Mesenchymal stem cell (in vitro differentiated cells and primary cell): Measurements from ENCODE around the gene CAPN10.

Source experiments
- DNase-seq: peaks from one replicate; pipeline ENCODE4 v3.0.0-alpha.2; 2013
- H2AFZ ChIP-seq: one replicate; pipeline ENCODE4 v1.6.1; 2013; ENCODE audit warnings: low read depth, mild to moderate bottlenecking, control low read depth, inconsistent platforms, low read length, moderate library complexity
- H2AK5ac ChIP-seq: 2 replicates; pipeline ENCODE4 v1.6.1; 2013; ENCODE audit warnings: low read length, moderate library complexity, mild to moderate bottlenecking, inconsistent platforms; ENCODE audit not compliant: severe bottlenecking
- H2BK120ac ChIP-seq: one replicate; pipeline ENCODE4 v1.6.1; 2013; ENCODE audit warnings: low read depth, mild to moderate bottlenecking, inconsistent platforms, low read length, moderate library complexity
- H2BK12ac ChIP-seq, 2 experiments: one replicate each; pipeline ENCODE4 v1.6.1; 2013; ENCODE audit warnings: inconsistent platforms in 2 of 2, low read length in 2 of 2, mild to moderate bottlenecking in 2 of 2, moderate library complexity in 2 of 2, control low read depth in 1 of 2
- H2BK15ac ChIP-seq: one replicate; pipeline ENCODE4 v1.6.1; 2013; ENCODE audit warnings: mild to moderate bottlenecking, low read depth, inconsistent platforms; ENCODE audit not compliant: poor library complexity, severe bottlenecking
- H2BK5ac ChIP-seq: 2 replicates; pipeline ENCODE4 v1.6.1; 2013; ENCODE audit warnings: low read depth, mild to moderate bottlenecking, low read length, control low read depth, inconsistent platforms; ENCODE audit not compliant: poor library complexity, severe bottlenecking
- H3K14ac ChIP-seq, 2 experiments: one replicate each; pipeline ENCODE4 v1.6.1; 2013; ENCODE audit warnings: inconsistent platforms in 2 of 2, low read length in 2 of 2, control low read depth in 1 of 2, mild to moderate bottlenecking in 1 of 2, moderate library complexity in 1 of 2
- H3K18ac ChIP-seq, 2 experiments: one replicate each; pipeline ENCODE4 v1.6.1; 2013; ENCODE audit warnings: inconsistent platforms in 2 of 2, low read length in 2 of 2, control low read depth in 1 of 2, low read depth in 1 of 2, mild to moderate bottlenecking in 1 of 2
- H3K23ac ChIP-seq, 2 experiments: one replicate each; pipeline ENCODE4 v1.6.1; 2013; ENCODE audit warnings: inconsistent platforms in 2 of 2, low read length in 2 of 2, mild to moderate bottlenecking in 2 of 2, moderate library complexity in 2 of 2, control low read depth in 1 of 2
- H3K27ac ChIP-seq: 2 replicates; pipeline ENCODE4 v1.5.1; 2013; ENCODE audit warnings: mild to moderate bottlenecking, moderate library complexity, low read length, control low read depth, inconsistent platforms; ENCODE audit not compliant: poor library complexity, severe bottlenecking
- H3K27me3 ChIP-seq, 2 experiments: 2 replicates each; pipeline versions ENCODE4 v1.6.1 to v1.7.0; 2013; ENCODE audit warnings: low read length in 2 of 2, mild to moderate bottlenecking in 2 of 2, moderate library complexity in 2 of 2, control low read depth in 1 of 2, inconsistent platforms in 1 of 2; ENCODE audit not compliant: control insufficient read depth in 1 of 2, insufficient read depth in 1 of 2
- H3K36me3 ChIP-seq, 2 experiments: 2 replicates each; pipeline versions ENCODE4 v1.6.1 to v1.7.0; 2013; ENCODE audit warnings: low read length in 2 of 2, control low read depth in 1 of 2, inconsistent platforms in 1 of 2, low read depth in 1 of 2, mild to moderate bottlenecking in 1 of 2; ENCODE audit not compliant: insufficient read depth in 2 of 2, control insufficient read depth in 1 of 2
- H3K4ac ChIP-seq, 2 experiments: one replicate each; pipeline ENCODE4 v1.6.1; 2013; ENCODE audit warnings: inconsistent platforms in 2 of 2, low read length in 2 of 2, mild to moderate bottlenecking in 2 of 2, moderate library complexity in 2 of 2, control low read depth in 1 of 2, low read depth in 1 of 2
- H3K4me1 ChIP-seq: 2 replicates; pipeline ENCODE4 v1.6.1; 2013; ENCODE audit warnings: low read depth, low read length, control low read depth; ENCODE audit not compliant: control insufficient read depth, insufficient read depth
- H3K4me2 ChIP-seq: 2 replicates; pipeline ENCODE4 v1.6.1; 2013; ENCODE audit warnings: low read length, mild to moderate bottlenecking, inconsistent platforms; ENCODE audit not compliant: poor library complexity, severe bottlenecking
- H3K4me3 ChIP-seq, 2 experiments: 2 replicates each; pipeline versions ENCODE4 v1.5.1 to v1.7.0; 2013; ENCODE audit warnings: low read length in 2 of 2, mild to moderate bottlenecking in 2 of 2, control low read depth in 1 of 2, low read depth in 1 of 2; ENCODE audit not compliant: insufficient read depth in 1 of 2
- H3K79me1 ChIP-seq: replicated peaks from 2 replicates; pipeline ENCODE4 v1.6.1; 2013; ENCODE audit warnings: mild to moderate bottlenecking, control low read depth, low read length, inconsistent platforms; ENCODE audit not compliant: poor library complexity, severe bottlenecking
- H3K9ac ChIP-seq: 2 replicates; pipeline ENCODE4 v1.7.0; 2013; ENCODE audit warnings: mild to moderate bottlenecking, low read length, moderate library complexity
- H3K9me3 ChIP-seq: 2 replicates; pipeline ENCODE4 v1.7.0; 2013; ENCODE audit warnings: mild to moderate bottlenecking, low read length; ENCODE audit not compliant: control insufficient read depth
- H4K8ac ChIP-seq: one replicate; pipeline ENCODE4 v1.6.1; 2013; ENCODE audit warnings: inconsistent platforms, mild to moderate bottlenecking, low read length, moderate library complexity
- H4K91ac ChIP-seq: one replicate; pipeline ENCODE4 v1.6.1; 2013; ENCODE audit warnings: mild to moderate bottlenecking, low read length, inconsistent platforms
- WGBS: methylation state at CpG from one replicate; pipeline ENCODE4 v1.1.7; 2013; ENCODE audit warnings: mixed read lengths; 5-methylcytosine and 5-hydroxymethylcytosine counted together

Gene CAPN10

GRCh38 chr2:240574386-240575100 lies 12.0 kb upstream of the CAPN10 start:
- Histone ChIP-seq H2BK15ac (no peak overlapping the region), H2BK120ac (no peak overlapping the region), H3K23ac (no peak overlapping the region), H3K9ac (no peak overlapping the region), H4K91ac (peak overlapping the region; percentile 34), H3K14ac (no peak overlapping the region), H3K4me1 (peaks cover 30% of the 10 kb centered on the region), H3K36me3 (peaks cover 49 to 85% of the 10 kb centered on the region in 2 experiments), H3K9me3 (no peaks in the 10 kb centered on the region), H3K4ac (no peak overlapping the region), H2AFZ (no peak overlapping the region), H3K27ac (no peak overlapping the region), H2BK12ac (no peak overlapping the region), H4K8ac (no peak overlapping the region), H3K4me2 (no peak overlapping the region), H3K27me3 (no peaks in the 10 kb centered on the region), H3K18ac (no peak overlapping the region), H3K4me3 (no peak overlapping the region), H2AK5ac (no peak overlapping the region), H2BK5ac (no peak overlapping the region), H3K79me1 (peaks cover 69% of the 10 kb centered on the region)
- WGBS = 89% methylated on average over 21 of the region's 21 CpGs
- DNase-seq = no peak

- Histone ChIP-seq H3K4me3 (no peak overlapping the region), H3K4ac (no peak overlapping the region), H3K4me1 (peaks cover 30% of the 10 kb centered on the region), H3K23ac (no peak overlapping the region), H2BK12ac (no peak overlapping the region), H3K9me3 (no peaks in the 10 kb centered on the region), H3K27me3 (no peaks in the 10 kb centered on the region), H3K36me3 (peaks cover 49 to 80% of the 10 kb centered on the region in 2 experiments), H2AFZ (no peak overlapping the region), H2AK5ac (no peak overlapping the region), H2BK5ac (no peak overlapping the region), H2BK15ac (no peak overlapping the region), H3K9ac (no peak overlapping the region), H4K8ac (no peak overlapping the region), H3K79me1 (peaks cover 61% of the 10 kb centered on the region), H3K4me2 (no peak overlapping the region), H3K27ac (no peak overlapping the region), H3K18ac (no peak overlapping the region), H4K91ac (no peak overlapping the region), H2BK120ac (no peak overlapping the region), H3K14ac (no peak overlapping the region)
- no peak for DNase-seq
- WGBS = 94% methylated on average over 23 of the region's 23 CpGs
Observed at GRCh38 chr2:240575101-240575965, 11.2 kb upstream of the CAPN10 start.

- Histone ChIP-seq H4K8ac (no peak overlapping the region), H3K4me3 (no peak overlapping the region), H3K9ac (no peak overlapping the region), H3K79me1 (peaks cover 58% of the 10 kb centered on the region), H2AFZ (no peak overlapping the region), H3K18ac (no peak overlapping the region), H2BK15ac (no peak overlapping the region), H3K36me3 (peaks cover 51 to 82% of the 10 kb centered on the region in 2 experiments), H3K9me3 (no peaks in the 10 kb centered on the region), H2BK5ac (no peak overlapping the region), H2BK12ac (no peak overlapping the region), H3K23ac (no peak overlapping the region), H2AK5ac (no peak overlapping the region), H3K4me2 (no peak overlapping the region), H4K91ac (no peak overlapping the region), H3K27ac (no peak overlapping the region), H3K14ac (no peak overlapping the region), H2BK120ac (no peak overlapping the region), H3K4me1 (peaks cover 26% of the 10 kb centered on the region), H3K27me3 (no peaks in the 10 kb centered on the region), H3K4ac (no peak overlapping the region)
- 88% methylated on average over 6 of the region's 6 CpGs for WGBS
- no peak for DNase-seq
Observed at GRCh38 chr2:240576036-240576435, 10.5 kb upstream of the CAPN10 start.

GRCh38 chr2:240576436-240577205 lies 9.9 kb upstream of the CAPN10 start:
- Histone ChIP-seq H3K4me3 (no peak overlapping the region), H2BK120ac (no peak overlapping the region), H3K27ac (no peak overlapping the region), H3K4me1 (peaks cover 25% of the 10 kb centered on the region), H3K4ac (no peak overlapping the region), H4K8ac (no peak overlapping the region), H3K23ac (no peak overlapping the region), H3K27me3 (no peaks in the 10 kb centered on the region), H3K18ac (no peak overlapping the region), H2BK12ac (no peak overlapping the region), H2BK15ac (no peak overlapping the region), H3K36me3 (peaks cover 55 to 81% of the 10 kb centered on the region in 2 experiments), H3K79me1 (peaks cover 55% of the 10 kb centered on the region), H3K9ac (no peak overlapping the region), H3K9me3 (no peaks in the 10 kb centered on the region), H2AK5ac (no peak overlapping the region), H2BK5ac (no peak overlapping the region), H4K91ac (no peak overlapping the region), H2AFZ (no peak overlapping the region), H3K4me2 (no peak overlapping the region), H3K14ac (no peak overlapping the region)
- DNase-seq = no peak
- 95% methylated on average over 32 of the region's 32 CpGs for WGBS
